NT2/D1 (cell line): Measurements from ENCODE around the gene AMH.

Source experiments
- DNase-seq: peaks from one replicate; pipeline ENCODE4 v3.0.0-alpha.2; 2011; ENCODE audit warnings: low read depth, low spot score
- H3K27me3 ChIP-seq: 2 replicates; pipeline ENCODE4 v1.6.0; 2011; ENCODE audit warnings: mild to moderate bottlenecking; ENCODE audit not compliant: insufficient read length, insufficient read depth
- H3K36me3 ChIP-seq: 2 replicates; pipeline ENCODE4 v1.6.1; 2011; ENCODE audit warnings: mild to moderate bottlenecking, low read length, mixed read lengths; ENCODE audit not compliant: insufficient read depth, insufficient read length
- H3K4me1 ChIP-seq: 2 replicates; pipeline ENCODE4 v1.5.1; 2011; ENCODE audit not compliant: insufficient read depth, insufficient read length
- H3K4me3 ChIP-seq: 2 replicates; pipeline ENCODE4 v1.5.1; 2011; ENCODE audit warnings: low read depth; ENCODE audit not compliant: insufficient read length
- H3K9ac ChIP-seq: 2 replicates; pipeline ENCODE4 v1.6.0; 2011; ENCODE audit warnings: low read depth; ENCODE audit not compliant: insufficient read length
- H3K9me3 ChIP-seq: 2 replicates; pipeline ENCODE4 v1.5.1; 2011; ENCODE audit warnings: mild to moderate bottlenecking, low read length; ENCODE audit not compliant: insufficient read depth
- SUZ12 ChIP-seq: IDR thresholded peaks from 2 replicates; pipeline ENCODE4 v1.6.1; 2011; ENCODE audit not compliant: insufficient read length, insufficient read depth; ENCODE audit errors: extremely low read depth
- YY1 ChIP-seq: IDR thresholded peaks from 2 replicates; pipeline ENCODE4 v1.6.1; 2011; ENCODE audit not compliant: insufficient read length, insufficient read depth
- ZNF274 ChIP-seq: IDR thresholded peaks from 2 replicates; pipeline ENCODE4 v1.6.1; 2011; ENCODE audit warnings: mild to moderate bottlenecking, low read depth, low read length

AMH gene

GRCh38 chr19:2243274-2244124 is 5.6 kb upstream of the AMH start:
- Histone ChIP-seq H3K4me1 (peaks cover 31% of the 10 kb centered on the region), H3K36me3 (peaks cover 91% of the 10 kb centered on the region), H3K4me3 (no peak overlapping the region), H3K27me3 (no peaks in the 10 kb centered on the region), H3K9ac (no peak overlapping the region), H3K9me3 (no peaks in the 10 kb centered on the region)
- TF ChIP-seq YY1 (no peak), SUZ12 (no peak), ZNF274 (no peak)
- DNase-seq, result no peak

- DNase-seq, result no peak
- TF ChIP-seq SUZ12, result no peak
- TF ChIP-seq ZNF274, result no peak
- TF ChIP-seq YY1, result no peak
- H3K4me3 ChIP-seq, result no peak overlapping the region
- H3K36me3 ChIP-seq, result peaks cover 93% of the 10 kb centered on the region
- H3K9ac ChIP-seq, result no peak overlapping the region
- no peaks in the 10 kb centered on the region for H3K27me3 ChIP-seq
- peaks cover 31% of the 10 kb centered on the region for H3K4me1 ChIP-seq
- H3K9me3 ChIP-seq, result no peaks in the 10 kb centered on the region
Measured at GRCh38 chr19:2244125-2244411, 5.1 kb upstream of the AMH start.

GRCh38 chr19:2244486-2244885 is 4.6 kb upstream of the AMH start:
- Histone ChIP-seq H3K4me1 (peaks cover 31% of the 10 kb centered on the region), H3K27me3 (no peaks in the 10 kb centered on the region), H3K36me3 (peaks cover 97% of the 10 kb centered on the region), H3K4me3 (no peak overlapping the region), H3K9ac (no peak overlapping the region), H3K9me3 (no peaks in the 10 kb centered on the region)
- TF ChIP-seq YY1, result no peak
- TF ChIP-seq ZNF274, result no peak
- no peak for TF ChIP-seq SUZ12
- no peak for DNase-seq

GRCh38 chr19:2245273-2245672 is 3.9 kb upstream of the AMH start:
- Histone ChIP-seq H3K4me1 (peaks cover 32% of the 10 kb centered on the region), H3K9ac (no peak overlapping the region), H3K9me3 (no peaks in the 10 kb centered on the region), H3K4me3 (no peak overlapping the region), H3K27me3 (no peaks in the 10 kb centered on the region), H3K36me3 (peaks cover 96% of the 10 kb centered on the region)
- no peak for DNase-seq
- TF ChIP-seq ZNF274, result no peak
- no peak for TF ChIP-seq SUZ12
- no peak for TF ChIP-seq YY1

- Histone ChIP-seq H3K4me1 (peaks cover 24% of the 10 kb centered on the region), H3K36me3 (peaks cover 92% of the 10 kb centered on the region), H3K9me3 (no peaks in the 10 kb centered on the region), H3K27me3 (no peaks in the 10 kb centered on the region), H3K9ac (no peak overlapping the region), H3K4me3 (no peak overlapping the region)
- DNase-seq, result no peak
- TF ChIP-seq YY1, result no peak
- TF ChIP-seq ZNF274, result no peak
- no peak for TF ChIP-seq SUZ12
Measured at GRCh38 chr19:2246014-2246620, 3.0 kb upstream of the AMH start.

GRCh38 chr19:2246801-2247361 is 2.2 kb upstream of the AMH start:
- H3K36me3 ChIP-seq, result peaks cover 92% of the 10 kb centered on the region
- peaks cover 21% of the 10 kb centered on the region for H3K4me1 ChIP-seq
- TF ChIP-seq YY1 (no peak), ZNF274 (no peak), SUZ12 (no peak)
- no peak overlapping the region for H3K9ac ChIP-seq
- no peak overlapping the region for H3K4me3 ChIP-seq
- DNase-seq, result no peak
- no peaks in the 10 kb centered on the region for H3K27me3 ChIP-seq
- H3K9me3 ChIP-seq, result no peaks in the 10 kb centered on the region

- Histone ChIP-seq H3K9ac (no peak overlapping the region), H3K36me3 (peaks cover 91% of the 10 kb centered on the region), H3K27me3 (no peaks in the 10 kb centered on the region), H3K4me3 (no peak overlapping the region), H3K9me3 (no peaks in the 10 kb centered on the region), H3K4me1 (peaks cover 18% of the 10 kb centered on the region)
- TF ChIP-seq YY1, result no peak
- no peak for TF ChIP-seq ZNF274
- no peak for TF ChIP-seq SUZ12
- no peak for DNase-seq
Measured at GRCh38 chr19:2247433-2248101, 1.6 kb upstream of the AMH start.
